TTC549 (cell line): ENCODE results near the gene KLHL8.

Experiments used
- FAIRE-seq: peaks from 2 replicates; lab custom pipeline; 2012; peaks lifted over from hg19 to GRCh38; lab: Jason Lieb, UNC

KLHL8 gene

DNA sequence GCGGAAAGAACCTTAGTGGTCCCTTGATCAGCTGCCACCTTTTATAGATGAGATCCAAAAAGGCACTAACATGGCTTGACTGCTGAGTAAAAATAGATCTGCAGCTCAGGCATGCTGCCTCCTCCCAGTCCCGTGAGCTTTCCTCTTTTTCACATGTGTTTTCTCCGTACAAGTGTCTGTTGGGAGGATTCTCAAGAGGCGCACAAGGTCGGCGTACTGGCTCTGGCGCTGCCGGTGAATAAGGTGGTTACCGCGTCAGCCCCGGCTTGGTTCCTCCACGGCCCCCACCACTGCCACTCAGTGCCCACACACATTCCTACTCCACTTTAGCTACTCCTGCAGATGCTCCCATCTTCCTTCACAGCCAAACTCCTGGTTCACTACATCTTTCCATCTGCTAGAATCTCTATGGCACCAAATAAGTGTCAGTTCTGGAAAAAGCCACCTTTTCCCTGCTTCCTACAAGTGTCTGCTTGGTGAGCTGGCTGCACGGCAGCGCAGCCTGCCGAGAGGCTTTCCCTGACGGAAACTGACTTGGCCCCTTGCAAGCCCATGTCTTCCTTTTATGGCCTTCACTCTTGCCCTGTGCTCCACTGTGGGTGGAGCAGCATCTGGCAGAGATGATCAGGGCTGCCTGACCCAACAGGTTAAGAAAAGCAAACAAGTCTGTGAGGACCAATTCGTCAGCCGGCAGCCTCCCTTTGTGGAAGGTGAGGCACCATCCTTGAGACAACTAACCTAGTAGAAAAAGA lies 99.8 kb downstream of the KLHL8 start:
- no peak for FAIRE-seq

DNA sequence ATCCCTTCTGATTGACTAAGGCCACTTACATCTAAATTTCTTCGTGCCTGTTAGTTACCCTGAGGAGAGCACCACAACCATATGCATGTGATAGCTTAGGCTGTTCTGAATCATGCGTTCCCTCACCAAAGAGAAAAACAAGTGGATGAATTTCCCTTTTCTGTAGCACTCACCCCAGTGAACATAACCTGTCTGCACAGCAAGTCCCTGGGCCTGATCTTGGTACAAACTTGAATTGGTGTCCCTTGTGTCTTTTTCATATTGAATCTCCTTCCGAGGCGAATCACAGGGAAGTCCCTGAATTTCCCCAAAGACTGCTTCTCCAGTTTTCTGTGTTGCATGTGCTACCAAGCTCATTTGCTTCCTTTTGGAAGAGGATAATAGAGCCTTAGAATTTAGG lies 100.4 kb downstream of the KLHL8 start:
- no peak for FAIRE-seq

DNA sequence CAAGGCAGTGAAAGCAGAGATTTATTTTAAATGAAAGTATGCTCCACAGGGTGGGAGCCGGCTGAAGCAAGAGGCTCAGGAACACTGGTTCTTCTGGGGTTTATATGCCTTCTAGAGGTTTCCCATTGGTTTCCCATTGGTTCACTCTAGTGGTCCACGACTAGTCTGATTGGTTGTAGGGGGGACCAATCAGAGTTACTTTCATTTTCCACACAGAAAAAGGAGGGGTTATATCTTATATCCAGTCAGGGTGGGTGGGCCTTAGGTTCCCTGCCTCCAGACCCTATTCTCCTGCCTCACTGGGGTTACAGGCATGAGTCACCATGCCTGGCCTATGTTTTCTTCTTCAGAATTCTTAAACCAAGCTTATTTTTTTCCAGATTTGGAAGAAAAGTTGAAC lies 101.6 kb downstream of the KLHL8 start:
- no peak for FAIRE-seq

DNA sequence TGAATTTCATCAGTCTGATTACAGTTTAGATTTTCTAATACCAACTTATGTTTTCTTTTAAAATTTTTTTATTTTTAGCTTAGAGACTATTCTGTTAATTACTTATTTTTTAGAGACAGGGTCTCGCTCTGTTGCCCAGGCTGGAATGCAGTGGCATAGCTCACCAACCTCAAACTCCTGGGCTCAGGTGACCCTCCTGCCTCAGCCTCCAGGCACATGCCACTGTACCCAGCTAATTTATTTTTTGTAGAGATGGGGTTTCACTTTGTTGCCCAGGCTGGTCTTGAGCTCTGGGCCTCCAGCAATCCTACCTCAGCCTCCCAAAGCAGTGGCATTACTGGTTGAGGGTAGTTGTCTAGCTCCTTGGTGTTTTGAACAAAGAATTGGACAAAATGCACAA lies 102.0 kb downstream of the KLHL8 start:
- FAIRE-seq: no peak

DNA sequence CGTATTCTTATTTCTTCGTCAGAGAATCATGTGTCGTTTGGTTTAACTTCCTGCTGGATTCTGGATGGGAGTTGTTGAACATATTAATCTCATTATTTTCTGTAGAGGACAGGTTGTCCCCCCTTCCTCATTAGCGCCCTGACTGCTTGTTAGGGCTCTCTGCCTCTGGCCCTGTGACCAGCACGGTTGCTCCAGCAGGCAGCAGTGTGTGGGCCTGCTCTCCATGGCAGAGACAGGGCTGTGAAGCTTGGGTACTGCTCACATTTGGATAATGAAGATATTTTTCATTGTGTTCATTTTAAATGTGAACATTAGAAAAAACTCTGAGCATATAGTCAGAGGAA lies 102.7 kb downstream of the KLHL8 start:
- FAIRE-seq: no peak

GRCh38 chr4:87117051-87117731 lies 103.2 kb downstream of the KLHL8 start:
- FAIRE-seq: no peak

DNA sequence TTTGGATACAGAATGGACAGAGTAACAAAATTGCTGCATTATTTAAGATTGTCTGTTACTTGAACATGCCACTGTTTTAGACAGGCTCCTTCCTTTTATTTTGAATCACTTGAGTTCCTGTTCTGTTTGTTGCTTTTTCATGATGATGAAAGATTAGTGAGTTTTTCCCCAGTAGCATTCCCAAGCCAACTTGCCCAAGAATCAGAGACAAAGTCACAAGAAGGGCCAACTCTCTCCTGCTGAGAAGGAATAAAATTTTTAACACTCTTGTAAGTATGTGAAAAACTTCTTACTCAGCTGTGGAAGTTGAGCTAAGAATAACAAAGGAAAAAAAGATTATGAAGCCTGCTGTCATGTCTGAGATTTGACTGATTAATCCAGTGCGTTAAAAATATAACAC lies 104.2 kb downstream of the KLHL8 start:
- no peak for FAIRE-seq

DNA sequence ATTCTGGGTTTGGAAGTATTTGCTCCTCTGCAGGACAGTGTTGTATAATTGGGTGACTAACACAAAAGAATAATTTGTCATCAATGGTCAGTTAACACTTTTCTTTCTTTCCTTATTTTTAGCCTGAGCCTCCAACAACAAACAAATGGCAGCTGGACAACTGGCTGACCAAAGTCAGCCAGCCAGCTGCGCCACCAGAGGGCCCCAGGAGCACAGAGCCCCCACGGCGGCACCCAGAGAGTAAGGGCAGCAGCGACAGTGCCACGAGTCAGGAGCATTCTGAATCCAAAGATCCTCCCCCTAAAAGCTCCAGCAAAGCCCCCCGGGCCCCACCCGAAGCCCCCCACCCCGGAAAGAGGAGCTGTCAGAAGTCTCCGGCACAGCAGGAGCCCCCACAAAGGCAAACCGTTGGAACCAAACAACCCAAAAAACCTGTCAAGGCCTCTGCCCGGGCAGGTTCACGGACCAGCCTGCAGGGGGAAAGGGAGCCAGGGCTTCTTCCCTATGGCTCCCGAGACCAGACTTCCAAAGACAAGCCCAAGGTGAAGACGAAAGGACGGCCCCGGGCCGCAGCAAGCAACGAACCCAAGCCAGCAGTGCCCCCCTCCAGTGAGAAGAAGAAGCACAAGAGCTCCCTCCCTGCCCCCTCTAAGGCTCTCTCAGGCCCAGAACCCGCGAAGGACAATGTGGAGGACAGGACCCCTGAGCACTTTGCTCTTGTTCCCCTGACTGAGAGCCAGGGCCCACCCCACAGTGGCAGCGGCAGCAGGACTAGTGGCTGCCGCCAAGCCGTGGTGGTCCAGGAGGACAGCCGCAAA lies 106.0 kb downstream of the KLHL8 start:
- FAIRE-seq: no peak

- no peak for FAIRE-seq
Observed at GRCh38 chr4:87112063-87112462, 108.4 kb downstream of the KLHL8 start.
